Measurements from ENCODE around the gene NOL9. TPM values are rescaled to one million over a fixed set of nuclear protein-coding genes. Genes with fewer than 3 reads are reported as not detected.
"Not testable (repeated sequence)": the region's sequence is repeated elsewhere in the genome, so short reads cannot be mapped to it uniquely, and the experiment has no call there.

NOL9 gene
- total RNA-seq, 4 donors from 2014 or later: 13.1 to 35.9 (median 23.3) TPM

- no peak overlapping the region for H3K4me3 ChIP-seq (ENCODE audit: low read depth, poor library complexity, severe bottlenecking)
- 67 to 86% methylated on average over 12 of the region's 12 CpGs for WGBS, 2 donors
- TF ChIP-seq POLR2A (IDR thresholded peaks at IDR 0.05) (no peak), CTCF (IDR thresholded peaks at IDR 0.05) (no peak)
- DNase-seq (ENCODE audit: low spot score in 2 of 2): no peak
- intact Hi-C loops (cut with DNase I; ENCODE audit: low total_unique reads): loop anchor here (10.0 kb wide), 1 partner anchor 62 kb away; no protein-coding TSS in a partner anchor
Observed at GRCh38 chr1:6572653-6573383, 18.5 kb upstream of the NOL9 start.

- 60 to 78% methylated on average over 3 to 5 of the region's 5 CpGs for WGBS, 2 donors
- TF ChIP-seq CTCF (IDR thresholded peaks at IDR 0.05): no peak
- no peak for TF ChIP-seq POLR2A (IDR thresholded peaks at IDR 0.05)
- no peak for DNase-seq (ENCODE audit: low spot score in 2 of 2)
- intact Hi-C loops (cut with DNase I; ENCODE audit: low total_unique reads): loop anchor here (10.0 kb wide), 1 partner anchor 64 kb away; no protein-coding TSS in a partner anchor
- no peak overlapping the region for H3K4me3 ChIP-seq (ENCODE audit: low read depth, poor library complexity, severe bottlenecking)
Observed at GRCh38 chr1:6570987-6571386, 16.7 kb upstream of the NOL9 start.

GRCh38 chr1:6570100-6570499 is 15.8 kb upstream of the NOL9 start:
- intact Hi-C loops (cut with DNase I; ENCODE audit: low total_unique reads): loop anchor here (10.0 kb wide), 1 partner anchor 65 kb away; no protein-coding TSS in a partner anchor
- H3K4me3 ChIP-seq (ENCODE audit: low read depth, poor library complexity, severe bottlenecking): no peak overlapping the region
- no peak for DNase-seq (ENCODE audit: low spot score in 2 of 2)

GRCh38 chr1:6569033-6569432 is 14.7 kb upstream of the NOL9 start:
- 88 to 91% methylated on average over 11 of the region's 11 CpGs for WGBS, 2 donors
- no peak for DNase-seq (ENCODE audit: low spot score in 2 of 2)
- H3K4me3 ChIP-seq (ENCODE audit: low read depth, poor library complexity, severe bottlenecking): no peak overlapping the region
- intact Hi-C loops (cut with DNase I; ENCODE audit: low total_unique reads): no loop called here
- TF ChIP-seq POLR2A (IDR thresholded peaks at IDR 0.05) (no peak), CTCF (IDR thresholded peaks at IDR 0.05) (no peak)

More at GRCh38 chr1:6570100-6570499, 15.8 kb upstream of the NOL9 start:
- TF ChIP-seq CTCF (IDR thresholded peaks at IDR 0.05) (no peak), POLR2A (IDR thresholded peaks at IDR 0.05) (no peak)
- 58 to 61% methylated on average over 3 of the region's 3 CpGs for WGBS, 2 donors

- H3K4me3 ChIP-seq (ENCODE audit: low read depth, poor library complexity, severe bottlenecking): no peak overlapping the region
- TF ChIP-seq CTCF (IDR thresholded peaks at IDR 0.05) (no peak), POLR2A (IDR thresholded peaks at IDR 0.05) (no peak)
- intact Hi-C loops (cut with DNase I; ENCODE audit: low total_unique reads): no loop called here
- no peak for DNase-seq (ENCODE audit: low spot score in 2 of 2)
- WGBS, 2 donors: 64 to 65% methylated on average over 9 of the region's 9 CpGs
Observed at GRCh38 chr1:6560267-6560666, 6.0 kb upstream of the NOL9 start.

GRCh38 chr1:6559161-6559560 is 4.8 kb upstream of the NOL9 start:
- DNase-seq (ENCODE audit: low spot score in 2 of 2); intact Hi-C loops (cut with DNase I; ENCODE audit: low total_unique reads); H3K4me3 ChIP-seq (ENCODE audit: low read depth, poor library complexity, severe bottlenecking): not testable (repeated sequence)
- 79 to 81% methylated on average over 11 of the region's 11 CpGs for WGBS, 2 donors
